ENCODE measurements around the gene MID1.

Gene MID1

DNA sequence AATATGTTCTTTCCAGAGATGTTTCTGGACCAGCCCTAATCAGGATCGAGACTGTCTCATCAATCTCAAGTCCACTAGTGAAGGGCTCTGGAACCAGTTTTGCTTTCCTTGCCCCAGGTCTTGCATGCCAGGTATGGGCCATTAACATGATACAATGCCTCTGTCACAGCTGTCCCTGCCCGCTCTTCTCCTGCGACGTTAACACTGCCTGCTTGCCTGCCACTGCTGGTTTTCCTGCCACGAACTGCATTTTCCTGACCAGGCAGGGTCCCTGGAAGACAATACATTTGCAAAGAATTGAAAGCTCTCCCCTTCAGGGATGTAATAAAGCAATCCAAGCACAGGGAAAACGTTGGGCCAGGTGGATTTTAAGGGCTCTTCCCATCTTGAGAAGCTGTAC, 200.3 kb downstream of the MID1 start:
- no peak overlapping the region for H3K4me3 ChIP-seq (replicated peaks; ENCODE audit: low read depth, low read length)
- TF ChIP-seq CTCF (IDR thresholded peaks at IDR 0.05; ENCODE audit: low read length, missing control alignments): no peak
- DNase-seq (ENCODE audit: low read depth): no peak

- DNase-seq (ENCODE audit: low read depth): no peak
- no peak for TF ChIP-seq CTCF (IDR thresholded peaks at IDR 0.05; ENCODE audit: low read length, missing control alignments)
- H3K4me3 ChIP-seq (replicated peaks; ENCODE audit: low read depth, low read length): no peak overlapping the region
Observed at GRCh38 chrX:10416424-10416823, 204.0 kb downstream of the MID1 start.

- no peak for TF ChIP-seq CTCF (IDR thresholded peaks at IDR 0.05; ENCODE audit: low read length, missing control alignments)
- DNase-seq (ENCODE audit: low read depth): peak; percentile 14
- no peak overlapping the region for H3K4me3 ChIP-seq (replicated peaks; ENCODE audit: low read depth, low read length)
Observed at GRCh38 chrX:10415306-10416001, 204.9 kb downstream of the MID1 start.

DNA sequence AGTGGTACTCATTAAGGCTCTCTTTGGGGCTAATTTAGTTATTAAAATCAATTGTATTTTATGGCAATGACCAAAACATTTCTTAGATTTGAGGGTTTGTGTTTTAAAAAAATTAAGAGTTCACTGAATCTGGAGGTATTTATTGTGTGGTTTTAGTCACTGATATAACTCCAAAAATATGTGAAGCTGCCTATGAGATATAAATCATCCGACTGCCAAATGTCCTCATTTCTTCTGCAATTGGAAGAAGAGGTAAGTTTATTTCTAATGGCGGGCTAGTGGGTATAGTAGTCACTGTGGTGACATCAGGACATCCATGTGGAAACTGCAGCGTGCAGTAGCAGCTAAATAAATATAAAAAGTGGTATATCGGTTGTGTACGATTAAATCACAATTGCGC, 205.5 kb downstream of the MID1 start:
- DNase-seq (ENCODE audit: low read depth): peak; percentile 6
- TF ChIP-seq CTCF (IDR thresholded peaks at IDR 0.05; ENCODE audit: low read length, missing control alignments): no peak

DNA sequence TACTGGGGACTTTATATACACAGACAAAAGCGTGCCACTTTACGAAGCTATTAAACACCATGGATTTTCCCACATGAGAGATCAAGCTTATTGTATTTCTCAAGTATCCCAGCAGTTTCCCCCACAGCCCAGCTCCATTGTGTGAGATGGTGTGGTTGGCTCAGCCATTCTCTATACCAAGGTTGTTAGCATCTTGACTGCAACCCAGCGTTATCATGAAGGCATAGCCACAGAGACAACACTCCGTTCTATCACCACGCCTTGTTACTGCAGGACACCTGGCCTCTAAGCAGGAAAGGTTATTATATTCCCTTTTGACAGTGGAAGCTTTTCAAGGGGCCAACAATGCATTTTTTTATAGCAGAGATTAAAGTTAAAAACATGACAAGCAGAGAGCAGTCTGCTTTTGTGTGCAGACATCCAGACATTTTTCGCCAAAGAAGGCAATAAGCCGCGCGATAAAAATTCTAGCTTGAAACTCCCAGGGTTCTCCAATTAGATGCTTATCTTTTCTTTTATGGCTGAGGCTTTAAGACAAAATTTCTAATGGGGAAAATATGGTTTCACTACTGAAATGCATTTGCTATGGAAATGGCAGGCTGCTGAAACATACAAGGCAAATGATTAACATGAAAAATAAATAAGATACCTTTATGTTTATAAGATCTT, 206.1 kb downstream of the MID1 start:
- DNase-seq (ENCODE audit: low read depth): no peak
- H3K4me3 ChIP-seq (replicated peaks; ENCODE audit: low read depth, low read length): no peak overlapping the region
- no peak for TF ChIP-seq CTCF (IDR thresholded peaks at IDR 0.05; ENCODE audit: low read length, missing control alignments)

More for the DNA sequence above, 205.5 kb downstream of the MID1 start:
- H3K4me3 ChIP-seq (replicated peaks; ENCODE audit: low read depth, low read length): no peak overlapping the region

DNA sequence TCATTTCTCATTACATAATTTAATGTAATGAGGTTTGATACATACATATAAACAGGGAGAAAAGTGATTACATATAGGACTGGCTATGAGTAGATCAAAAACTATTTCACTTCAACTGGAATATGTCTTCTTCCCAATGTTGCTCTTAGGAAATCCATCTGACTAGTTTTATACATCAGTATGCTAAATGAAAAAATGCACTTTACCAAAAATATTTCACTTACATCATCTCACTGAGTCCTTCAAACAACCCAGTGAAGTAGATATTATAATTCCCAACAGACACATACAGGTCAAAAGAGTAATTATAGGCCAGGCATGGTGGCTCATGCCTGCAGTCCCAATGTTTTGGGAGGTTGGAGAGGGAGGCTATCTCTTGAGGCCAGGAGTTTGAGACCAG, 215.9 kb downstream of the MID1 start:
- H3K4me3 ChIP-seq (replicated peaks; ENCODE audit: low read depth, low read length): no peak overlapping the region
- no peak for TF ChIP-seq CTCF (IDR thresholded peaks at IDR 0.05; ENCODE audit: low read length, missing control alignments)
- peak; percentile 8 for DNase-seq (ENCODE audit: low read depth)

- no peak overlapping the region for H3K4me3 ChIP-seq (replicated peaks; ENCODE audit: low read depth, low read length)
- no peak for DNase-seq (ENCODE audit: low read depth)
- no peak for TF ChIP-seq CTCF (IDR thresholded peaks at IDR 0.05; ENCODE audit: low read length, missing control alignments)
Observed at GRCh38 chrX:10401239-10401638, 219.1 kb downstream of the MID1 start.

All from fibroblast of pulmonary artery (primary cell).